ENCODE measurements around the gene KDM7A. TPM values are rescaled to one million over a fixed set of nuclear protein-coding genes. Genes with fewer than 3 reads are reported as not detected.

Gene KDM7A
- total RNA-seq, 2 experiments from 2014 or later = 43.3 to 46.5 TPM

DNA sequence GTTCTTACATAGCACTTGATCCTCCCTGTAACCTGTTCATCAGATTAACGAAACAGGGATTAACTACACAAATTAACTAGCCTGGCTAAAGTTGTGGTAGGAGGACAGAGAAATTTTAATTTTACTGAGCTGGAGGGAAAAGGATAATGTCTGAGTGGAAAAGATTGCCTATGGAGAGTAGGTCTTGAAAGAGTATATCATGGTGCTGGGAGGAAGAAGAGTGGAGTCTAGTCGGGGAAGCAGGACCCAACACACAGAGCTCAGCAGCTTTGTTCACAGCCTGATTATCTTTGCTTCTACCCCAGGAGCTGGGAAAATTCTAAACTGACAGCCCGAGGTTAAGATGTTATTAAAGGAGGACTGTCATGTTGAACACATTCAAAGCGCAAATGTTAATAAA lies 6.1 kb upstream of the KDM7A start:
- peaks cover 7% of the 10 kb centered on the region for H3K27me3 Mint-ChIP-seq
- H3K27ac ChIP-seq (ENCODE audit: low read depth in 1 of 2, low read length in 2 of 2) = no peak overlapping the region
- TF ChIP-seq, protein P1, sequence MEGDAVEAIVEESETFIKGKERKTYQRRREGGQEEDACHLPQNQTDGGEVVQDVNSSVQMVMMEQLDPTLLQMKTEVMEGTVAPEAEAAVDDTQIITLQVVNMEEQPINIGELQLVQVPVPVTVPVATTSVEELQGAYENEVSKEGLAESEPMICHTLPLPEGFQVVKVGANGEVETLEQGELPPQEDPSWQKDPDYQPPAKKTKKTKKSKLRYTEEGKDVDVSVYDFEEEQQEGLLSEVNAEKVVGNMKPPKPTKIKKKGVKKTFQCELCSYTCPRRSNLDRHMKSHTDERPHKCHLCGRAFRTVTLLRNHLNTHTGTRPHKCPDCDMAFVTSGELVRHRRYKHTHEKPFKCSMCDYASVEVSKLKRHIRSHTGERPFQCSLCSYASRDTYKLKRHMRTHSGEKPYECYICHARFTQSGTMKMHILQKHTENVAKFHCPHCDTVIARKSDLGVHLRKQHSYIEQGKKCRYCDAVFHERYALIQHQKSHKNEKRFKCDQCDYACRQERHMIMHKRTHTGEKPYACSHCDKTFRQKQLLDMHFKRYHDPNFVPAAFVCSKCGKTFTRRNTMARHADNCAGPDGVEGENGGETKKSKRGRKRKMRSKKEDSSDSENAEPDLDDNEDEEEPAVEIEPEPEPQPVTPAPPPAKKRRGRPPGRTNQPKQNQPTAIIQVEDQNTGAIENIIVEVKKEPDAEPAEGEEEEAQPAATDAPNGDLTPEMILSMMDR (IDR thresholded peaks at IDR 0.05) = no peak
- H3K27me3 ChIP-seq (ENCODE audit: control insufficient read depth in 1 of 2, insufficient read depth in 2 of 2, low read length in 2 of 2) = no peaks in the 10 kb centered on the region
- H3K4me3 ChIP-seq (ENCODE audit: low read length) = no peak overlapping the region
- H3K4me3 Mint-ChIP-seq = no peak overlapping the region
- DNase-seq = no peak
- no peaks in the 10 kb centered on the region for H3K36me3 ChIP-seq (ENCODE audit: insufficient read depth, low read length)
- H3K27ac Mint-ChIP-seq = no peak overlapping the region
- no peak for ATAC-seq (ENCODE audit: poor library complexity)
- H3K4me1 Mint-ChIP-seq (ENCODE audit: low read depth) = peaks cover 2% of the 10 kb centered on the region
- ChIA-PET POLR2A (interaction anchor here (2.8 kb wide), 1 partner anchor 47 kb away, joined by 10 read pairs; no protein-coding TSS in a partner anchor), CTCF (no interaction called here)
- no peaks in the 10 kb centered on the region for H3K36me3 Mint-ChIP-seq (ENCODE audit: low read depth)
- peaks cover 5% of the 10 kb centered on the region for H3K4me1 ChIP-seq (ENCODE audit: insufficient read depth, low read length)
- intact Hi-C loops (cut with DNase I, micrococcal nuclease) = no loop called here
- H3K9me3 ChIP-seq (ENCODE audit: control insufficient read depth in 1 of 2, insufficient read depth in 1 of 2, low read length in 2 of 2) = no peaks in the 10 kb centered on the region
- no peaks in the 10 kb centered on the region for H3K9me3 Mint-ChIP-seq

DNA sequence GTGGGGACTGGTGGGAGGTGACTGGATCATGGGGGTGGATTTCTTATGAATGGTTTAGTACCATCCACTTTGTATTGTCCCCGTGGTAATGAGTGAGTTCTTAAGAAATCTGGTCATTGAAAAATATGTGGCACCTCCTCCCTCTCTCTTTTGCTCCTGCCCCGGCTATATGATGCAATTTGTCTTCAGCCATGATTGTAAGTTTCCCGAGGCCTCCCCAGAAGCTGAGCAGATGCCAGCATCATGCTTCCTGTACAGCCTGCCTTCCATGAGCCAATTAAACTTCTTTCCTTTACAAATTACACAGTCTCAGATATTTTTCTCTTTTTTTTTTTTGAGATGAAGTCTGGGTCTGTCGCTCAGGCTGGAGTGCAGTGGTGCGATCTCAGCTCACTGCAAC lies 2.6 kb upstream of the KDM7A start:
- H3K4me3 ChIP-seq (ENCODE audit: low read length) = no peak overlapping the region
- no peak for ATAC-seq (ENCODE audit: poor library complexity)
- H3K4me3 Mint-ChIP-seq = peak overlapping the region; percentile 35
- no peaks in the 10 kb centered on the region for H3K9me3 ChIP-seq (ENCODE audit: control insufficient read depth in 1 of 2, insufficient read depth in 1 of 2, low read length in 2 of 2)
- peak overlapping the region; percentile 84 for H3K27ac Mint-ChIP-seq
- TF ChIP-seq, protein P1 (IDR thresholded peaks at IDR 0.05) = no peak
- H3K9me3 Mint-ChIP-seq = no peaks in the 10 kb centered on the region
- ChIA-PET CTCF (no interaction called here), POLR2A (interaction anchor here (6.8 kb wide), 1 partner anchor 48 kb away, joined by 394 read pairs; no protein-coding TSS in a partner anchor)
- H3K27me3 Mint-ChIP-seq = peaks cover 7% of the 10 kb centered on the region
- H3K36me3 Mint-ChIP-seq (ENCODE audit: low read depth) = peaks cover 12% of the 10 kb centered on the region
- DNase-seq = no peak
- no peaks in the 10 kb centered on the region for H3K27me3 ChIP-seq (ENCODE audit: control insufficient read depth in 1 of 2, insufficient read depth in 2 of 2, low read length in 2 of 2)
- peaks cover 19% of the 10 kb centered on the region for H3K4me1 Mint-ChIP-seq (ENCODE audit: low read depth)
- no peak overlapping the region for H3K27ac ChIP-seq (ENCODE audit: low read depth in 1 of 2, low read length in 2 of 2)
- intact Hi-C loops (cut with DNase I, micrococcal nuclease) = loop anchor here (5.0 to 10.0 kb wide), 4 partner anchors 215 to 815 kb away; partner anchors contain the start of genes NDUFB2 (in 1 of the 2) and SLC37A3 (in 1 of the 2)
- peaks cover 17% of the 10 kb centered on the region for H3K4me1 ChIP-seq (ENCODE audit: insufficient read depth, low read length)
- no peaks in the 10 kb centered on the region for H3K36me3 ChIP-seq (ENCODE audit: insufficient read depth, low read length)

- peaks cover 15% of the 10 kb centered on the region for H3K36me3 Mint-ChIP-seq (ENCODE audit: low read depth)
- intact Hi-C loops (cut with DNase I, micrococcal nuclease) = loop anchor here (5.0 to 10.0 kb wide), 4 partner anchors 219 to 811 kb away; partner anchors contain the start of genes NDUFB2 (in 1 of the 2) and SLC37A3 (in 1 of the 2)
- Histone ChIP-seq H3K4me1 (ENCODE audit: insufficient read depth, low read length) (peaks cover 25% of the 10 kb centered on the region), H3K27ac (ENCODE audit: low read depth in 1 of 2, low read length in 2 of 2) (peak overlapping the region; percentile 76 to 94), H3K36me3 (ENCODE audit: insufficient read depth, low read length) (no peaks in the 10 kb centered on the region), H3K27me3 (ENCODE audit: control insufficient read depth in 1 of 2, insufficient read depth in 2 of 2, low read length in 2 of 2) (no peaks in the 10 kb centered on the region), H3K4me3 (ENCODE audit: low read length) (peak overlapping the region; percentile 60), H3K9me3 (ENCODE audit: control insufficient read depth in 1 of 2, insufficient read depth in 1 of 2, low read length in 2 of 2) (no peaks in the 10 kb centered on the region)
- ChIA-PET CTCF (interaction anchor here (0.6 to 1.4 kb wide), 4 partner anchors 9 to 219 kb away, joined by 3 to 4 read pairs (median 3); no protein-coding TSS in a partner anchor), POLR2A (interaction anchor here (0.6 to 6.8 kb wide), 31 partner anchors 10 to 816 kb away, joined by 3 to 394 read pairs (median 4); partner anchors contain the start of genes LUC7L2, PARP12 and RAB19)
- TF ChIP-seq, protein P1 (IDR thresholded peaks at IDR 0.05) = no peak
- H3K4me3 Mint-ChIP-seq = peak overlapping the region; percentile 93
- H3K27me3 Mint-ChIP-seq = no peaks in the 10 kb centered on the region
- ATAC-seq (ENCODE audit: poor library complexity) = no peak
- no peaks in the 10 kb centered on the region for H3K9me3 Mint-ChIP-seq
- peaks cover 40% of the 10 kb centered on the region for H3K4me1 Mint-ChIP-seq (ENCODE audit: low read depth)
- peak overlapping the region; percentile 84 for H3K27ac Mint-ChIP-seq
- peak in 8 of 14 experiments; percentile 3 to 57 (median 17) for DNase-seq
These were observed 571 bp downstream of the KDM7A start for GRCh38 chr7:140176122-140176701.
